Astrocyte of the cerebellum (primary cell): ENCODE results near the gene NTM.

Experiments used
- DNase-seq: peaks from one replicate; pipeline ENCODE4 v3.0.0-alpha.2; 2011; ENCODE audit warnings: low read depth
- H3K4me3 ChIP-seq: 2 replicates; pipeline ENCODE4 v1.5.1; 2011; ENCODE audit warnings: mild to moderate bottlenecking, low read depth, low read length, moderate library complexity
- CTCF ChIP-seq: IDR thresholded peaks from 2 replicates; pipeline ENCODE4 v1.5.1; 2012; ENCODE audit warnings: low read length, low read depth, moderate library complexity, mild to moderate bottlenecking; ENCODE audit errors: missing control alignments
- in situ Hi-C: cut with HindIII; loops from 2 replicates; pipeline ENCODE4 v1.10.0; 2017; ENCODE audit warnings: low sequenced_read_pairs

NTM gene

GRCh38 chr11:132072044-132072857 is 701.8 kb downstream of the NTM start:
- no peak for TF ChIP-seq CTCF
- in situ Hi-C loops: no loop called here
- DNase-seq: peak; percentile 82
- H3K4me3 ChIP-seq: no peak overlapping the region

GRCh38 chr11:132072858-132073211 is 702.4 kb downstream of the NTM start:
- DNase-seq: no peak
- no peak overlapping the region for H3K4me3 ChIP-seq
- no peak for TF ChIP-seq CTCF
- in situ Hi-C loops: no loop called here

- TF ChIP-seq CTCF: no peak
- in situ Hi-C loops: no loop called here
- no peak for DNase-seq
- no peak overlapping the region for H3K4me3 ChIP-seq
Observed at GRCh38 chr11:132073787-132074186, 703.4 kb downstream of the NTM start.

- in situ Hi-C loops: no loop called here
- H3K4me3 ChIP-seq: no peak overlapping the region
- no peak for DNase-seq
- no peak for TF ChIP-seq CTCF
Observed at GRCh38 chr11:132075447-132075846, 705.0 kb downstream of the NTM start.

GRCh38 chr11:132077416-132077815 is 707.0 kb downstream of the NTM start:
- in situ Hi-C loops: no loop called here

More at GRCh38 chr11:132077416-132077815, 707.0 kb downstream of the NTM start:
- no peak for DNase-seq
- H3K4me3 ChIP-seq: no peak overlapping the region
- no peak for TF ChIP-seq CTCF
